PFSK-1 (cell line): ENCODE measurements around the gene IGFN1.

Source experiments
- POLR2AphosphoS5 ChIP-seq: IDR thresholded peaks from 2 replicates; pipeline ENCODE4 v1.6.1; 2012; ENCODE audit warnings: low read depth, mild to moderate bottlenecking, control low read depth, low read length, moderate library complexity
- REST ChIP-seq, 2 experiments: IDR thresholded peaks; 2 replicates each; pipeline versions ENCODE4 v1.6.1 to v1.8.0; 2011 to 2012; ENCODE audit warnings: low read depth in 2 of 2, low read length in 2 of 2, control low read depth in 1 of 2, inconsistent platforms in 1 of 2, mild to moderate bottlenecking in 1 of 2, moderate library complexity in 1 of 2; ENCODE audit not compliant: insufficient read depth in 1 of 2

GRCh38 chr1:201226178-201226514, 35.5 kb downstream of the IGFN1 start:
- TF ChIP-seq POLR2AphosphoS5 = no peak
- no peak for TF ChIP-seq REST (IDR thresholded peaks at IDR 0.05; ENCODE audit: insufficient read depth in 1 of 2, low read depth in 2 of 2, low read length in 2 of 2)
